Measurements from ENCODE around the gene IL6.
"Not testable (repeated sequence)": the region's sequence is repeated elsewhere in the genome, so short reads cannot be mapped to it uniquely, and the experiment has no call there.

Gene IL6

GRCh38 chr7:22771872-22772228 is 44.9 kb downstream of the IL6 start:
- WGBS, 2 donors (ENCODE audit: extremely low coverage in 2 of 2, insufficient read length in 2 of 2, insufficient replicate concordance in 1 of 2) = no CpG with 5 or more reads among the region's 4 CpGs
- Histone ChIP-seq H2AK5ac (ENCODE audit: low read depth, low read length) (no peak overlapping the region), H3K36me3 (replicated peaks in 1 of 2; ENCODE audit: control insufficient read depth in 2 of 2, insufficient read depth in 2 of 2, low read length in 2 of 2) (no peaks in the 10 kb centered on the region), H3K23ac (ENCODE audit: low read depth, low read length, poor library complexity) (no peak overlapping the region), H3K9ac (ENCODE audit: low read depth, low read length, poor library complexity) (no peak overlapping the region), H2BK120ac (ENCODE audit: low read depth, low read length) (no peak overlapping the region), H3K27me3 (ENCODE audit: control insufficient read depth in 3 of 3, insufficient read depth in 3 of 3, low read depth in 1 of 3, low read length in 3 of 3) (no peaks in the 10 kb centered on the region), H3K18ac (ENCODE audit: low read length) (no peak overlapping the region), H2BK5ac (ENCODE audit: low read length) (no peak overlapping the region), H2AFZ (ENCODE audit: low read length) (no peak overlapping the region), H3K4me1 (ENCODE audit: control insufficient read depth in 2 of 2, insufficient read depth in 1 of 2, low read depth in 1 of 2, low read length in 2 of 2) (no peaks in the 10 kb centered on the region), H4K91ac (ENCODE audit: low read depth, low read length, poor library complexity) (no peak overlapping the region), H3K4me2 (ENCODE audit: insufficient read depth, low read length, poor library complexity, severe bottlenecking) (no peak overlapping the region), H3K14ac (ENCODE audit: low read length) (no peak overlapping the region), H2BK15ac (ENCODE audit: low read length) (no peak overlapping the region), H3K4me3 (ENCODE audit: low read length in 2 of 2) (no peak overlapping the region), H3K27ac (replicated peaks; ENCODE audit: low read length) (no peak overlapping the region), H3K79me1 (ENCODE audit: low read depth, low read length) (no peaks in the 10 kb centered on the region), H3K4ac (ENCODE audit: low read length) (no peak overlapping the region), H2BK12ac (ENCODE audit: low read length) (no peak overlapping the region), H4K8ac (ENCODE audit: low read depth, low read length) (no peak overlapping the region), H3K9me3 (replicated peaks in 1 of 2; ENCODE audit: control insufficient read depth in 2 of 2, insufficient read depth in 1 of 2, low read depth in 1 of 2, low read length in 2 of 2) (no peaks in the 10 kb centered on the region)
- DNase-seq (ENCODE audit: low spot score) = no peak

GRCh38 chr7:22772885-22773284 is 45.9 kb downstream of the IL6 start:
- Histone ChIP-seq H2AK5ac (ENCODE audit: low read depth, low read length) (no peak overlapping the region), H3K27me3 (ENCODE audit: control insufficient read depth in 3 of 3, insufficient read depth in 3 of 3, low read depth in 1 of 3, low read length in 3 of 3) (no peaks in the 10 kb centered on the region)

GRCh38 chr7:22776964-22777363 is 50.0 kb downstream of the IL6 start:
- H3K18ac ChIP-seq (ENCODE audit: low read length) = no peak overlapping the region
- H2BK12ac ChIP-seq (ENCODE audit: low read length) = no peak overlapping the region
- H3K23ac ChIP-seq (ENCODE audit: low read depth, low read length, poor library complexity) = no peak overlapping the region
- no peak overlapping the region for H4K91ac ChIP-seq (ENCODE audit: low read depth, low read length, poor library complexity)
- no peak overlapping the region for H3K4me3 ChIP-seq (ENCODE audit: low read length in 2 of 2)
- H2AK5ac ChIP-seq (ENCODE audit: low read depth, low read length) = no peak overlapping the region
- no peak overlapping the region for H3K9ac ChIP-seq (ENCODE audit: low read depth, low read length, poor library complexity)
- no peak overlapping the region for H4K8ac ChIP-seq (ENCODE audit: low read depth, low read length)
- H3K27ac ChIP-seq (replicated peaks; ENCODE audit: low read length) = no peak overlapping the region
- H3K4me2 ChIP-seq (ENCODE audit: insufficient read depth, low read length, poor library complexity, severe bottlenecking) = no peak overlapping the region
- H3K14ac ChIP-seq (ENCODE audit: low read length) = no peak overlapping the region
- H2BK120ac ChIP-seq (ENCODE audit: low read depth, low read length) = no peak overlapping the region
- H2AFZ ChIP-seq (ENCODE audit: low read length) = no peak overlapping the region
- H3K36me3 ChIP-seq (replicated peaks in 1 of 2; ENCODE audit: control insufficient read depth in 2 of 2, insufficient read depth in 2 of 2, low read length in 2 of 2) = no peaks in the 10 kb centered on the region
- H3K9me3 ChIP-seq (replicated peaks in 1 of 2; ENCODE audit: control insufficient read depth in 2 of 2, insufficient read depth in 1 of 2, low read depth in 1 of 2, low read length in 2 of 2) = no peaks in the 10 kb centered on the region
- H3K27me3 ChIP-seq (ENCODE audit: control insufficient read depth in 3 of 3, insufficient read depth in 3 of 3, low read depth in 1 of 3, low read length in 3 of 3) = no peaks in the 10 kb centered on the region
- no peak for DNase-seq (ENCODE audit: low spot score)
- H3K4ac ChIP-seq (ENCODE audit: low read length) = no peak overlapping the region
- H2BK15ac ChIP-seq (ENCODE audit: low read length) = no peak overlapping the region
- H3K4me1 ChIP-seq (ENCODE audit: control insufficient read depth in 2 of 2, insufficient read depth in 1 of 2, low read depth in 1 of 2, low read length in 2 of 2) = no peaks in the 10 kb centered on the region
- H2BK5ac ChIP-seq (ENCODE audit: low read length) = no peak overlapping the region
- WGBS, 2 donors (ENCODE audit: extremely low coverage in 2 of 2, insufficient read length in 2 of 2, insufficient replicate concordance in 1 of 2) = no CpG with 5 or more reads among the region's 4 CpGs
- H3K79me1 ChIP-seq (ENCODE audit: low read depth, low read length) = no peaks in the 10 kb centered on the region

More at GRCh38 chr7:22772885-22773284, 45.9 kb downstream of the IL6 start:
- Histone ChIP-seq H3K4me3 (ENCODE audit: low read length in 2 of 2) (no peak overlapping the region), H2BK15ac (ENCODE audit: low read length) (no peak overlapping the region), H3K9me3 (replicated peaks in 1 of 2; ENCODE audit: control insufficient read depth in 2 of 2, insufficient read depth in 1 of 2, low read depth in 1 of 2, low read length in 2 of 2) (no peaks in the 10 kb centered on the region), H3K79me1 (ENCODE audit: low read depth, low read length) (no peaks in the 10 kb centered on the region), H3K27ac (replicated peaks; ENCODE audit: low read length) (no peak overlapping the region), H3K14ac (ENCODE audit: low read length) (no peak overlapping the region), H3K4me2 (ENCODE audit: insufficient read depth, low read length, poor library complexity, severe bottlenecking) (no peak overlapping the region), H4K91ac (ENCODE audit: low read depth, low read length, poor library complexity) (no peak overlapping the region), H2BK12ac (ENCODE audit: low read length) (no peak overlapping the region), H2BK5ac (ENCODE audit: low read length) (no peak overlapping the region), H3K23ac (ENCODE audit: low read depth, low read length, poor library complexity) (no peak overlapping the region), H2BK120ac (ENCODE audit: low read depth, low read length) (no peak overlapping the region), H3K9ac (ENCODE audit: low read depth, low read length, poor library complexity) (no peak overlapping the region), H3K4ac (ENCODE audit: low read length) (no peak overlapping the region), H2AFZ (ENCODE audit: low read length) (no peak overlapping the region), H3K4me1 (ENCODE audit: control insufficient read depth in 2 of 2, insufficient read depth in 1 of 2, low read depth in 1 of 2, low read length in 2 of 2) (no peaks in the 10 kb centered on the region), H3K36me3 (replicated peaks in 1 of 2; ENCODE audit: control insufficient read depth in 2 of 2, insufficient read depth in 2 of 2, low read length in 2 of 2) (no peaks in the 10 kb centered on the region), H3K18ac (ENCODE audit: low read length) (no peak overlapping the region), H4K8ac (ENCODE audit: low read depth, low read length) (no peak overlapping the region)
- DNase-seq (ENCODE audit: low spot score) = no peak
- WGBS, 2 donors (ENCODE audit: extremely low coverage in 2 of 2, insufficient read length in 2 of 2, insufficient replicate concordance in 1 of 2) = no CpG with 5 or more reads among the region's 4 CpGs

GRCh38 chr7:22779730-22780323 is 52.8 kb downstream of the IL6 start:
- not testable (repeated sequence) for H2AK5ac ChIP-seq (ENCODE audit: low read depth, low read length)

More at GRCh38 chr7:22779730-22780323, 52.8 kb downstream of the IL6 start:
- H3K27ac ChIP-seq (replicated peaks; ENCODE audit: low read length); H3K9me3 ChIP-seq (replicated peaks in 1 of 2; ENCODE audit: control insufficient read depth in 2 of 2, insufficient read depth in 1 of 2, low read depth in 1 of 2, low read length in 2 of 2); H4K91ac ChIP-seq (ENCODE audit: low read depth, low read length, poor library complexity); H3K14ac ChIP-seq (ENCODE audit: low read length); H3K4me3 ChIP-seq (ENCODE audit: low read length in 2 of 2); H3K36me3 ChIP-seq (replicated peaks in 1 of 2; ENCODE audit: control insufficient read depth in 2 of 2, insufficient read depth in 2 of 2, low read length in 2 of 2); H3K4me2 ChIP-seq (ENCODE audit: insufficient read depth, low read length, poor library complexity, severe bottlenecking); H2BK15ac ChIP-seq (ENCODE audit: low read length); H3K18ac ChIP-seq (ENCODE audit: low read length); H2BK5ac ChIP-seq (ENCODE audit: low read length); H2BK12ac ChIP-seq (ENCODE audit: low read length); H2AFZ ChIP-seq (ENCODE audit: low read length); H3K27me3 ChIP-seq (ENCODE audit: control insufficient read depth in 3 of 3, insufficient read depth in 3 of 3, low read depth in 1 of 3, low read length in 3 of 3); H3K23ac ChIP-seq (ENCODE audit: low read depth, low read length, poor library complexity); H4K8ac ChIP-seq (ENCODE audit: low read depth, low read length); H3K4me1 ChIP-seq (ENCODE audit: control insufficient read depth in 2 of 2, insufficient read depth in 1 of 2, low read depth in 1 of 2, low read length in 2 of 2); H2BK120ac ChIP-seq (ENCODE audit: low read depth, low read length); DNase-seq (ENCODE audit: low spot score); H3K4ac ChIP-seq (ENCODE audit: low read length); H3K9ac ChIP-seq (ENCODE audit: low read depth, low read length, poor library complexity); H3K79me1 ChIP-seq (ENCODE audit: low read depth, low read length): not testable (repeated sequence)
- WGBS, 2 donors (ENCODE audit: extremely low coverage in 2 of 2, insufficient read length in 2 of 2, insufficient replicate concordance in 1 of 2) = no CpG with 5 or more reads among the region's 4 CpGs

Measured in neuronal stem cell (in vitro differentiated cells).